Ovary (tissue), 9 donors: ENCODE results near the gene NAPSA. TPM values are rescaled to one million over a fixed set of nuclear protein-coding genes. Genes with fewer than 3 reads are reported as not detected.

Experiments
- DNase-seq, 5 donors: peaks; one replicate each; pipeline ENCODE4 v3.0.0-alpha.2; 2019 to 2020
- H3K27ac ChIP-seq, 2 donors: fragments of 200-600 bp; one replicate each; pipeline versions ENCODE4 v1.5.1 to v1.8.0; 2019 to 2022
- H3K27me3 ChIP-seq: fragments of 200-600 bp; one replicate; pipeline ENCODE4 v1.8.0; 2022
- H3K36me3 ChIP-seq: fragments of 200-600 bp; sonication (generic); one replicate; pipeline ENCODE4 v1.5.1; 2019
- H3K4me1 ChIP-seq: one replicate; pipeline ENCODE4 v1.8.1; 2013; ENCODE audit warnings: mild to moderate bottlenecking, moderate library complexity; ENCODE audit not compliant: insufficient read depth
- H3K4me3 ChIP-seq: fragments of 200-600 bp; sonication (generic); one replicate; pipeline ENCODE4 v1.5.1; 2017
- H3K9me3 ChIP-seq, 2 donors: fragments of 200-600 bp in 1 of 2; sonication (generic) in 1 of 2; one replicate each; pipeline versions ENCODE4 v1.5.1 to v1.8.1; 2013 to 2019; ENCODE audit warnings: mild to moderate bottlenecking in 1 of 2, moderate library complexity in 1 of 2
- CTCF ChIP-seq, 3 donors: fragments of 450-650 bp in 2 of 3; fragments of 200-600 bp in 1 of 3; IDR thresholded peaks; one replicate each; pipeline versions ENCODE4 v1.5.1 to v1.8.0; 2016 to 2022; ENCODE audit warnings: antibody characterized with exemption in 3 of 3, mild to moderate bottlenecking in 1 of 3
- EP300 ChIP-seq: sonication (generic); formaldehyde crosslinking; IDR thresholded peaks from one replicate; pipeline ENCODE4 v1.6.1; 2017; ENCODE audit warnings: antibody characterized with exemption
- POLR2A ChIP-seq: fragments of 450-650 bp; IDR thresholded peaks from one replicate; pipeline ENCODE4 v1.6.1; 2017; ENCODE audit warnings: antibody characterized with exemption, mild to moderate bottlenecking, moderate library complexity
- WGBS, 3 donors: extraction: QIAGEN DNeasy Blood & Tissue Kit in 1 of 3; methylation state at CpG; one replicate each; pipeline versions ENCODE4 v1.1.5 to v1.1.7; 2013 to 2017; 5-methylcytosine and 5-hydroxymethylcytosine counted together
- intact Hi-C, 4 donors: fragments of 100-400 bp; cut with DNase I; formaldehyde crosslinking; loops; one replicate each; pipeline versions ENCODE4 v1.11.0 to v1.15.1; 2022 to 2023
- polyA plus RNA-seq, 2 donors: library from polyadenylated mRNA; stranded (reverse); fragments of 200-250 nt in 1 of 2; fragments of 350-450 nt in 1 of 2; fragmentation: Illumina TruSeq in 1 of 2; extraction: RNeasy Lipid Tissue Mini Kit (QIAGEN cat#74804) in 1 of 2; gene quantifications; one replicate each; pipeline ENCODE4 v1.2.3, GENCODE V29; 2013 to 2014
- total RNA-seq, 7 donors: library from RNA; depleted of rRNA in 2 of 7; stranded (reverse); fragments of >200 nt in 2 of 7; fragmentation: NEBNext Ultra II Directional in 3 of 7; extraction: Animal tissue kit (Norgen Biotek cat#: 25700) in 3 of 7; gene quantifications; one replicate each; pipeline versions ENCODE4 v1.1.0 to v1.2.4, GENCODE V29; 2016 to 2023
- donor health status: DM: no; HTN: no; CAD: no; lungs with moderate emphysema.
- donor health status: DM: no; HTN: no; CAD: no.
- donor health status: Bipolar disorder and iron deficiency.
- donor health status: DM: yes; HTN: yes; CAD: no.
- donor health status: DM: no; HTN: no; CAD: no.
- donor health status: DM: yes; HTN: yes; CAD: no.

Gene NAPSA
- total and polyA plus RNA-seq, 9 donors: 0.40 to 2.7 (median 0.97) TPM

DNA sequence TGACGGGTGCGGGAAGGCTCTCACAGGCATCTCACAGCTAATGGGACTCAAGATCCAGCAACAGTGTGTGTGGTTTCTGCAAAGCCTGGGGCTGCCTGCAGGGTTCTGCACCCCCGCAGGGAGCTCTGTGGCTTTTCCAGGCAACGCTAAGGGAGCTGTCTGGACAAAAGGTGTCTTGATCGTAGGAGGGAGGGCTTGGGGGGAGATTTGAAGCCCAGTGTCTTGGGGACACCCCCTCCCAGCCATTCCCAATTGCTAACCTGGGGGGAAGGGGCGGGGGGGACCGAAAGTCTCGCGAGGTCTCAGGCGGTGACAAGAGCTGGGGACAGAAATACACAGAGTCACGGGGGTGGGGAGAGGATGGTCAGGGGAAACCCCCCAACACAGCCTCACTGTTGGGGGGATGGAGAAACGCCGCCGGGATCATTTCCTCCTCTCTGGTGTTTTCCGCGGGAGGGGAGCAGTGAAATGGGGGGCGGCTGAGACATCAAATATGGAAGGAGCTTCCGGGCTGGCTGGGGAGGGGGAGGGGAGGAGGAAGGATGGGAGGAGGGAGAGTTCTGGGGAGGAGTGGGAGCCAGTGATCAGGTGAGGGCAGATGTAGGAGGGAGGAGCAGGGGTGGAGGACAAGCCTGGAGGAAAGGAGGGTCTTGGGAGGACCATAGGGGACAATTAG lies 49.5 kb downstream of the NAPSA start:
- intact Hi-C loops: no loop called here
- H3K4me3 ChIP-seq: no peak overlapping the region
- no peak overlapping the region for H3K27ac ChIP-seq
- H3K27me3 ChIP-seq: no peaks in the 10 kb centered on the region
- DNase-seq: no peak
- H3K9me3 ChIP-seq: no peaks in the 10 kb centered on the region
- TF ChIP-seq POLR2A: no peak
- no peak for TF ChIP-seq CTCF (IDR thresholded peaks at IDR 0.05)
- TF ChIP-seq EP300: no peak
- WGBS, 3 donors: 0 to 1% (median 1%) methylated on average over 18 of the region's 18 CpGs
- H3K4me1 ChIP-seq: no peaks in the 10 kb centered on the region
- H3K36me3 ChIP-seq: no peaks in the 10 kb centered on the region

GRCh38 chr19:50314724-50315708 lies 50.4 kb downstream of the NAPSA start:
- 1 to 2% (median 2%) methylated on average over 35 to 40 of the region's 40 CpGs for WGBS, 3 donors
- intact Hi-C loops: no loop called here
- Histone ChIP-seq H3K27ac (no peak overlapping the region), H3K9me3 (no peaks in the 10 kb centered on the region), H3K27me3 (no peaks in the 10 kb centered on the region), H3K4me1 (no peaks in the 10 kb centered on the region), H3K4me3 (no peak overlapping the region), H3K36me3 (no peaks in the 10 kb centered on the region)
- TF ChIP-seq EP300 (no peak), CTCF (IDR thresholded peaks at IDR 0.05) (no peak)
- no peak for DNase-seq

DNA sequence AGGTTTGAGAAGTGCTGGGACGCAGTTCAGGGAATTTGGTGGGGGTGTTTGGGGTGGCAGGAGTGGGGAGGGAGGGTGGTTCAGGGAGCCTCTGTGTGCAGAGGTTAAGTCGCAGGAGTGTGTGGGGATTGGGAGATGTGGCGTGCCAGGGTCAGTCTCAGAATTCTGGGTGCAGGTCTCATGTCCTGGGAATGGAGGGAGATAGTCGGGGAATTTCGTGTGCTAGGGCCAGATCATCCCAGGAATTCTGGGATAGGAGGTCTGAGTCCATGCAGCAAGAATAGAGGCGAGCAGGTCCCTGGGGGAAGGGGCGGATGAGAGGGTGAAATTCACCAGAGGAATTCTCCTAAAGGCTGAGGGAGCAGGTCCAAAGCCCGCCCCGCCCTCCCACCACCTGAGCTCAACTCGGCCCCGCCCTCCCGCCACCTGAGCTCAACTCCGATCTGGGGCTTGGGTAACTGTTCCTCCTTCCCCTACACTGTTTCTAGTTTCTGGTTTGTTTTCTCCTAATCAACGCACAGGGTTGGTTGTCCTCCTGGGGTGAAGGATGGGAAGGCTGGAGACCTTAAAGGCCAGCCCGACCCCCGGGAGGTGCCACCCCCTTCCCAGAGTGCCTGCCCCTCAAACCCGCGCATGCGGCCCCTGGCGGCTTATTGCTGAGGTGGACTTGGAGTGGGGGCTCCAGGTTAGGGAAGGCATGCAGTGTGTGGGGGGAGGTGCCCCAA lies 51.5 kb downstream of the NAPSA start:
- Histone ChIP-seq H3K27me3 (no peaks in the 10 kb centered on the region), H3K36me3 (no peaks in the 10 kb centered on the region), H3K4me1 (no peaks in the 10 kb centered on the region), H3K4me3 (no peak overlapping the region), H3K9me3 (no peaks in the 10 kb centered on the region), H3K27ac (no peak overlapping the region)
- TF ChIP-seq CTCF (IDR thresholded peaks at IDR 0.05): no peak
- TF ChIP-seq EP300: no peak
- no peak for TF ChIP-seq POLR2A
- 2 to 3% (median 3%) methylated on average over 20 of the region's 20 CpGs for WGBS, 3 donors
- no peak for DNase-seq
- intact Hi-C loops: no loop called here

DNA sequence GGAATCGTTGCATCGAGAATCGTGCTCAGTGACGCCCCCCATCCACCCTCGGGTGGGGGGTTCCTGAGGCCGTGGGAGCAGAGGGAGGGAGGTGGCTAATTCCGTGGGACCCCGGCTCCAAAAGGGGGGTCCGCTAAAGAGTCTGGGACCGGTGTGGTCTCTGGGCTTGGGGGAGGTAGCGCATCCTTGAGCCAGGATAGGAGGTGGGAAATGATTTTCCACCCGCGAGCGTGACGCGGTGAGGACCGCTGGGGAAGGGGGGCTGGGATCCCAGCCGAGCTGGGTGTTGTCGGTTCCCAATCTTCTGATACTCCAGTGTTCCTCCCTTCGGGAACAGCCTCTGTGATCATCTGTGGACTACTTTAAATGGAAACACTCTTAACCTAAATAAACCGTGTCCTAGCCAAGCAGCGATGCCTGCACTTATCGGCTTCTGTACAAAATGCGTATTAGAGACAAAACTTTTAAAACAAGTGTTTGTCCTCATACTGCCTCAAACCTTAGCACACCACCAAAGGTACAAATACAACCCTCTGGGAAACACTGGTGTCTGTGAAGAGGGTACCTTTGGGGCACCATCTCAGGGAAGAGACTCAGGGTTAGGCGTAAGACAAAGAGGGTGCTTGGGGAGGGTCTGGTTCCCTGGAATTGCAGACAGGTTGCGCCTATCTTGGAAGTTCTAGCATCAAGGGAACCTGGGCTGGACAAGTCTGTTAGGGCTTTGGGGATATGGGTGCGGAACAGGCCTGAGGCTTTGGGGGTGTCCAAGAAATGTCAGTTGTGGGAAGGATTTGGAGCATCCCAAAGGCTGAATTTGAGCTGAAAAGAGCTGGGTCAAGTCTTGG lies 52.2 kb downstream of the NAPSA start:
- H3K27ac ChIP-seq: no peak overlapping the region
- H3K4me1 ChIP-seq: no peaks in the 10 kb centered on the region
- H3K9me3 ChIP-seq: no peaks in the 10 kb centered on the region
- TF ChIP-seq EP300 (no peak), POLR2A (no peak), CTCF (IDR thresholded peaks at IDR 0.05) (no peak)
- no peaks in the 10 kb centered on the region for H3K36me3 ChIP-seq
- H3K4me3 ChIP-seq: no peak overlapping the region
- H3K27me3 ChIP-seq: no peaks in the 10 kb centered on the region
- DNase-seq: no peak
- 9% methylated on average over 27 of the region's 27 CpGs for WGBS, 3 donors
- intact Hi-C loops: no loop called here
